ENCODE results near the gene PRKCE. TPM values are rescaled to one million over a fixed set of nuclear protein-coding genes. Genes with fewer than 3 reads are reported as not detected.

PRKCE gene
- total RNA-seq, 1 experiment from 2014 or later = 1.3 TPM

DNA sequence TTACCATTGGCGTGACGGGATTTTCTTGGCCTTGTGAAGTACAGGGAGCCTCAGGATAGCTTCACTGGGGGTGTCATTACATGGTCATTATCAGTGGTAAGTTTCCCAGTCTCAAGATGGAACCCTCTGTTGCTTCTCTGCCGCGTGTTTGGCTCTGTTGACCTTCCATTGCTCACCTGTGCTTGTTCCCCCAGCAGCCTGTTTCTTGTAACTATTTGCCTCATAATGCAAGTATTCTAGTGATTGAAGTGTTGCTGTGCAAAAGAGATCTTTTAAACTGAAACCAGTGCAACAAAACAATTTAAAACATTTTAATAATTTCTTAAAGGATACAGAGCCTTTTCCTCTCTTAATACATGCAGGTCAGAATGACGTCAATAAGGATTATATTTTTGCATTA lies 24.6 kb downstream of the PRKCE start:
- Histone ChIP-seq H2BK12ac (ENCODE audit: insufficient read length, low read depth, low read length) (no peak overlapping the region), H2BK120ac (ENCODE audit: low read depth, low read length, poor library complexity, severe bottlenecking) (no peak overlapping the region), H3K4me2 (ENCODE audit: insufficient read depth, insufficient read length, low read length) (no peak overlapping the region), H3K4me1 (ENCODE audit: insufficient read depth, low read length) (peaks cover 2% of the 10 kb centered on the region; the same call in 1 of the 2 replicates), H2BK15ac (ENCODE audit: low read depth, low read length) (no peak overlapping the region), H3K4ac (ENCODE audit: low read depth, low read length) (no peak overlapping the region), H4K20me1 (ENCODE audit: control insufficient read depth, insufficient read depth, insufficient read length) (no peaks in the 10 kb centered on the region), H4K91ac (ENCODE audit: insufficient read length, low read depth, low read length) (no peak overlapping the region), H2BK5ac (ENCODE audit: insufficient read length, low read length) (no peak overlapping the region), H4K5ac (ENCODE audit: insufficient read length, low read depth, low read length) (no peak overlapping the region), H3K18ac (ENCODE audit: insufficient read length, low read depth, low read length) (no peak overlapping the region), H3K14ac (ENCODE audit: insufficient read depth, low read length) (no peak overlapping the region), H2AK5ac (ENCODE audit: insufficient read length, low read length) (no peak overlapping the region), H3K23ac (ENCODE audit: insufficient read length, low read depth, low read length) (no peak overlapping the region), H3K27me3 (ENCODE audit: insufficient read depth, low read length) (no peaks in the 10 kb centered on the region), H2AFZ (ENCODE audit: low read length) (no peak overlapping the region), H4K8ac (replicated peaks; ENCODE audit: insufficient read length, low read depth, low read length) (no peak overlapping the region), H3K23me2 (ENCODE audit: insufficient read length, low read depth, low read length, poor library complexity, severe bottlenecking) (no peaks in the 10 kb centered on the region), H3K27ac (ENCODE audit: insufficient read length, low read depth, low read length) (no peak overlapping the region), H3T11ph (ENCODE audit: low read length) (no peak overlapping the region), H2BK20ac (ENCODE audit: low read depth, low read length, poor library complexity, severe bottlenecking) (no peak overlapping the region), H3K9me3 (ENCODE audit: control insufficient read depth, low read depth, low read length) (no peaks in the 10 kb centered on the region), H3K79me2 (ENCODE audit: insufficient read depth, low read length) (no peaks in the 10 kb centered on the region), H3K79me1 (ENCODE audit: insufficient read depth, low read depth, low read length, poor library complexity, severe bottlenecking) (no peaks in the 10 kb centered on the region), H3K56ac (ENCODE audit: insufficient read length, low read depth, low read length) (no peak overlapping the region), H3K9ac (ENCODE audit: extremely low read depth, insufficient read length, low read length) (no peak overlapping the region)
- DNase-seq = no peak
- Mint-ChIP-seq H3K27ac (no peak overlapping the region), H3K4me1 (peaks cover 3 to 15% of the 10 kb centered on the region in 2 experiments), H3K9me3 (no peaks in the 10 kb centered on the region), H3K27me3 (ENCODE audit: low read depth) (no peaks in the 10 kb centered on the region; the same call in 1 of the 2 replicates), H3K4me3 (no peak overlapping the region), H3K36me3 (ENCODE audit: insufficient read depth in 1 of 3, low read depth in 3 of 3) (no peaks in the 10 kb centered on the region)
- TF ChIP-seq, protein P1, sequence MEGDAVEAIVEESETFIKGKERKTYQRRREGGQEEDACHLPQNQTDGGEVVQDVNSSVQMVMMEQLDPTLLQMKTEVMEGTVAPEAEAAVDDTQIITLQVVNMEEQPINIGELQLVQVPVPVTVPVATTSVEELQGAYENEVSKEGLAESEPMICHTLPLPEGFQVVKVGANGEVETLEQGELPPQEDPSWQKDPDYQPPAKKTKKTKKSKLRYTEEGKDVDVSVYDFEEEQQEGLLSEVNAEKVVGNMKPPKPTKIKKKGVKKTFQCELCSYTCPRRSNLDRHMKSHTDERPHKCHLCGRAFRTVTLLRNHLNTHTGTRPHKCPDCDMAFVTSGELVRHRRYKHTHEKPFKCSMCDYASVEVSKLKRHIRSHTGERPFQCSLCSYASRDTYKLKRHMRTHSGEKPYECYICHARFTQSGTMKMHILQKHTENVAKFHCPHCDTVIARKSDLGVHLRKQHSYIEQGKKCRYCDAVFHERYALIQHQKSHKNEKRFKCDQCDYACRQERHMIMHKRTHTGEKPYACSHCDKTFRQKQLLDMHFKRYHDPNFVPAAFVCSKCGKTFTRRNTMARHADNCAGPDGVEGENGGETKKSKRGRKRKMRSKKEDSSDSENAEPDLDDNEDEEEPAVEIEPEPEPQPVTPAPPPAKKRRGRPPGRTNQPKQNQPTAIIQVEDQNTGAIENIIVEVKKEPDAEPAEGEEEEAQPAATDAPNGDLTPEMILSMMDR (conservative IDR thresholded peaks at IDR 0.05) = no peak
- no CpG with 5 or more reads among the region's 5 CpGs for WGBS (ENCODE audit: extremely low coverage, insufficient read length, low lambda C conversion rate)
